Caco-2 (cell line): ENCODE measurements around the gene SIRT6. TPM values are rescaled to one million over a fixed set of nuclear protein-coding genes. Genes with fewer than 3 reads are reported as not detected.
A peak's percentile ranks its signal among the peaks of the same experiment; 100 is the strongest.

ENCODE experiments used
- BruUV-seq: library from RNA; stranded (reverse); fragments of 400-500 nt; replicated peaks from 2 replicates; lab custom pipeline; 2021; lab: Mats Ljungman, UMichigan
- CTCF ChIA-PET: fragments of 300-600 bp; sonication (Branson Sonifier 250); formaldehyde crosslinking; loops from one replicate; lab custom pipeline; 2022; ENCODE audit warnings: antibody characterized with exemption; lab: Charles Lee
- POLR2A ChIA-PET: fragments of 300-600 bp; sonication (Branson Sonifier 250); formaldehyde crosslinking; loops from one replicate; lab custom pipeline; 2022; ENCODE audit warnings: antibody characterized with exemption; lab: Charles Lee
- DNase-seq, 2 experiments: peaks; one replicate each; pipeline versions ENCODE4 v3.0.0 to v3.0.0-alpha.2; 2020 to 2022
- H3K27me3 ChIP-seq: replicated peaks from 2 replicates; pipeline ENCODE4 v1.6.0; 2011; ENCODE audit warnings: low read length; ENCODE audit not compliant: control insufficient read depth, insufficient read depth
- H3K36me3 ChIP-seq: 2 replicates; pipeline ENCODE4 v1.5.1; 2011; ENCODE audit warnings: low read length; ENCODE audit not compliant: control insufficient read depth, insufficient read depth
- H3K4me1 ChIP-seq: fragments of 250-450 bp; sonication (Bioruptor Pico); 2 replicates; pipeline ENCODE4 v1.5.1; 2020; ENCODE audit warnings: mild to moderate bottlenecking
- H3K4me3 ChIP-seq: 2 replicates; pipeline ENCODE4 v1.5.1; 2011; ENCODE audit warnings: low read depth, mild to moderate bottlenecking, control low read depth, low read length
- H3K9me3 ChIP-seq: fragments of 250-450 bp; sonication (Bioruptor Pico); 2 replicates; pipeline ENCODE4 v1.5.1; 2020; ENCODE audit warnings: mild to moderate bottlenecking, moderate library complexity
- H3K27ac Mint-ChIP-seq: one replicate; pipeline ENCODE4 v1.8.0; 2022; ENCODE audit warnings: mixed read lengths; ENCODE audit not compliant: unreplicated experiment
- H3K27me3 Mint-ChIP-seq: one replicate; pipeline ENCODE4 v1.8.0; 2022; ENCODE audit warnings: mixed read lengths; ENCODE audit not compliant: insufficient read depth, unreplicated experiment
- H3K36me3 Mint-ChIP-seq: one replicate; pipeline ENCODE4 v1.8.0; 2022; ENCODE audit warnings: mild to moderate bottlenecking, mixed read lengths; ENCODE audit not compliant: insufficient read depth, unreplicated experiment
- H3K4me1 Mint-ChIP-seq: one replicate; pipeline ENCODE4 v1.8.0; 2022; ENCODE audit warnings: low read depth, mixed read lengths; ENCODE audit not compliant: unreplicated experiment
- H3K4me3 Mint-ChIP-seq: one replicate; pipeline ENCODE4 v1.8.0; 2022; ENCODE audit warnings: mild to moderate bottlenecking, moderate library complexity, mixed read lengths; ENCODE audit not compliant: unreplicated experiment
- H3K9me3 Mint-ChIP-seq: one replicate; pipeline ENCODE4 v1.8.0; 2022; ENCODE audit warnings: mixed read lengths; ENCODE audit not compliant: unreplicated experiment
- CTCF ChIP-seq, 2 experiments: fragments of 200-600 bp in 1 of 2; IDR thresholded peaks; 1 replicate in 1 of 2; 2 replicates in 1 of 2; pipeline versions ENCODE4 v1.5.1 to v1.8.0; 2011 to 2022; ENCODE audit warnings: antibody characterized with exemption in 1 of 2, control low read depth in 1 of 2, inconsistent platforms in 1 of 2, low read depth in 1 of 2, low read length in 1 of 2, mild to moderate bottlenecking in 1 of 2, moderate library complexity in 1 of 2; ENCODE audit not compliant: insufficient read depth in 1 of 2, severe bottlenecking in 1 of 2, unreplicated experiment in 1 of 2
- intact Hi-C: fragments of 100-400 bp; cut with micrococcal nuclease; formaldehyde crosslinking; loops from one replicate; pipeline ENCODE4 v1.10.0; 2022; ENCODE audit not compliant: unreplicated experiment
- total RNA-seq: library from RNA; stranded (reverse); gene quantifications from 2 replicates; pipeline ENCODE4 v1.2.3, GENCODE V29; 2022

The SIRT6 gene
- total RNA-seq, 1 experiment from 2014 or later: 18.2 TPM

DNA sequence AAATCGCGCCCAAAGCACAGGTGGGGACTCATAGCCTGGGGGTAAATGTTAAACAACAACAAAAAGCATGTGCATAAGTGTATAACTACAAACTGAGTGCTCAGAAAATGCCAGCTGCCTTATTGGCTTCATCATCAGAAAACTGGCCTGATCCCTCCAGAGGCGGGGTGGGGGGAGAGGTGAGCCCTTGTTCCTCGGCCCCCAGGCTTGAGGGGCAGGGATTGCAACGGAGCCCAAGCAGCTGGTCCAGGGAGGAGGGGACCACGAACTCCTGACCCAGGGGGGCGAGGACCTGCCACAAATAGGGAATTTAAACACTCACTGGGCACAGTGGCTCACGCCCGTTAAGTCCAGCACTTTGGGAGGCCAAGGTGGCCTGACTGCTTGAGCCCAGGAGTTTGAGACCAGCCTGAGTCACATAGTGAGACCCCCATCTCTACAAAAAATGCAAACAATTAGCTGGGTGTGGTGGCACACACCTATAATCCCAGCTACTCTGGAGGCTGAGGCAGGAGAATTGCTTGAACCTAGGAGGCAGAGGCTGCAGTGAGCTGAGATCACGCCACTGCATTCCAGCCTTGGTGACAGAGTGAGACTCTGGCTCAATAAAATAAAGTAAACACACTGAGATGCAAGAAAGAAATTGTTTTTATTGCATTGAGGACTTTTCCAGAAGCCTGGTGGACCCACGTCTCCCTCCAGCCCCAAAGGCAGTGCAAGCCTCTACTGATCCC is 8.7 kb downstream of the SIRT6 start:
- Histone ChIP-seq H3K36me3 (no peaks in the 10 kb centered on the region), H3K9me3 (no peaks in the 10 kb centered on the region), H3K4me3 (no peak overlapping the region), H3K27me3 (no peaks in the 10 kb centered on the region; the same call in 1 of the 2 replicates), H3K4me1 (no peaks in the 10 kb centered on the region)
- POLR2A ChIA-PET: no interaction called here
- Mint-ChIP-seq H3K4me3 (peak overlapping the region; percentile 27), H3K27ac (no peak overlapping the region), H3K36me3 (no peaks in the 10 kb centered on the region), H3K9me3 (no peaks in the 10 kb centered on the region), H3K4me1 (peaks cover 5% of the 10 kb centered on the region), H3K27me3 (no peaks in the 10 kb centered on the region)
- intact Hi-C loops: no loop called here
- DNase-seq: no peak
- CTCF ChIA-PET: interaction anchor here (0.6 kb wide), 1 partner anchor 33 kb away, joined by 3 read pairs; no protein-coding TSS in a partner anchor
- BruUV-seq: no TSS peak
- TF ChIP-seq CTCF (IDR thresholded peaks at IDR 0.05; ENCODE audit: insufficient read depth in 1 of 2, low read depth in 1 of 2, low read length in 1 of 2, severe bottlenecking in 1 of 2, unreplicated experiment in 1 of 2): no peak

GRCh38 chr19:4172861-4173473 is 9.4 kb downstream of the SIRT6 start:
- Mint-ChIP-seq H3K4me1 (peaks cover 5% of the 10 kb centered on the region), H3K9me3 (no peaks in the 10 kb centered on the region), H3K36me3 (no peaks in the 10 kb centered on the region), H3K27me3 (no peaks in the 10 kb centered on the region), H3K27ac (no peak overlapping the region), H3K4me3 (peak overlapping the region; percentile 27)
- no peak overlapping the region for H3K4me3 ChIP-seq
- H3K27me3 ChIP-seq: no peaks in the 10 kb centered on the region; the same call in 1 of the 2 replicates
- no peak for TF ChIP-seq CTCF (IDR thresholded peaks at IDR 0.05; ENCODE audit: insufficient read depth in 1 of 2, low read depth in 1 of 2, low read length in 1 of 2, severe bottlenecking in 1 of 2, unreplicated experiment in 1 of 2)
- ChIA-PET POLR2A (no interaction called here), CTCF (interaction anchor here (0.6 kb wide), 1 partner anchor 32 kb away, joined by 3 read pairs; no protein-coding TSS in a partner anchor)
- no peaks in the 10 kb centered on the region for H3K36me3 ChIP-seq
- no peaks in the 10 kb centered on the region for H3K9me3 ChIP-seq
- intact Hi-C loops: no loop called here
- BruUV-seq: no TSS peak
- peak; percentile 66 to 87 for DNase-seq
- no peaks in the 10 kb centered on the region for H3K4me1 ChIP-seq

DNA sequence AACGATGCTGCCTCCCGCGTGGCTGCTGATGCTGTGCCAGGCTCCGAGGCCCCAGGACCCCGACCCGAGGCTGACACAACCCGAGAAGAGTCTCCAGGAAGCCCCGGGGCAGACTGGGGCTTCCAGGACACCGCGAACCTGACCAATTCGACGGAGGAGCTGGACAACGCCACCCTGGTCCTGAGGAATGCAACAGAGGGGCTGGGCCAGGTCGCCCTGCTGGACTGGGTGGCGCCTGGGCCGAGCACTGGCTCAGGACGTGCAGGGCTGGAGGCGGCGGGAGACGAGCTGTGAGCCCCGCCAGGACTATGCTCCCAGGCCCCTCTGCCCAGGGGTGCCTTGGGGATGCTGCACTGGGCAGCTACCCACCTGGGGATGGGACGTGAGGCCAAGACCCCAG is 10.7 kb downstream of the SIRT6 start:
- Mint-ChIP-seq H3K27me3 (no peaks in the 10 kb centered on the region), H3K36me3 (no peaks in the 10 kb centered on the region), H3K4me1 (peaks cover 5% of the 10 kb centered on the region), H3K4me3 (no peak overlapping the region), H3K9me3 (no peaks in the 10 kb centered on the region), H3K27ac (no peak overlapping the region)
- DNase-seq: no peak
- Histone ChIP-seq H3K4me1 (no peaks in the 10 kb centered on the region), H3K27me3 (no peaks in the 10 kb centered on the region; the same call in 1 of the 2 replicates), H3K9me3 (no peaks in the 10 kb centered on the region), H3K4me3 (no peak overlapping the region), H3K36me3 (no peaks in the 10 kb centered on the region)
- intact Hi-C loops: no loop called here
- no TSS peak for BruUV-seq
- TF ChIP-seq CTCF (IDR thresholded peaks at IDR 0.05; ENCODE audit: insufficient read depth in 1 of 2, low read depth in 1 of 2, low read length in 1 of 2, severe bottlenecking in 1 of 2, unreplicated experiment in 1 of 2): no peak
- ChIA-PET CTCF (interaction anchor here (0.6 kb wide), 1 partner anchor 37 kb away, joined by 3 read pairs; no protein-coding TSS in a partner anchor), POLR2A (no interaction called here)
